Measurements from ENCODE around the gene MPV17L.
"Not testable (repeated sequence)": the region's sequence is repeated elsewhere in the genome, so short reads cannot be mapped to it uniquely, and the experiment has no call there.

Gene MPV17L

GRCh38 chr16:15395631-15396508, at the start of gene MPV17L:
Gene MPV17L (plus strand): TSS chr16:15395754. CDS start chr16:15395898, 144 bp downstream.
- FAIRE-seq: not testable (repeated sequence)

- FAIRE-seq: not testable (repeated sequence)
Observed at GRCh38 chr16:15348721-15349120, 46.8 kb upstream of the MPV17L start.

- not testable (repeated sequence) for FAIRE-seq
Observed at GRCh38 chr16:15351251-15351650, 44.3 kb upstream of the MPV17L start.

GRCh38 chr16:15351745-15352144, 43.8 kb upstream of the MPV17L start:
- not testable (repeated sequence) for FAIRE-seq

GRCh38 chr16:15352852-15353251, 42.7 kb upstream of the MPV17L start:
- FAIRE-seq: not testable (repeated sequence)

DNA sequence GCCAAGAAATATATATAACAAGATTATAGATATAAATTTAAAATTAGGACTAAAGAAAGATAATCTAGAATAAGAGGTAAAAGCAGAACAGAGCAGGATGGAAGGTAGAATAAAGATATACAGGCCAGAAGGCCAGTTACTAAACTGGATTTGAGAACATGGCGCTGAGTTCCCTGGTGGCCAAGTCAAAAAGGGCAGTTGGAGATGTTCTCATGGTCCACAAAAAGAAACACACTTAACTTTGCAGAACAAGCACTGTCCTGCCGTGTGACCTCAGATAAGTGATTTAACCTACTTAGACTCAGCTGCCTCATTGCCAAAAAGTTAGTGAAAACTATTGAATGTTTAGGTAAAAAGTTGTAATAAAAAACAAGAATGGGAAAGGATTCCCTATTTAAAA, 40.7 kb upstream of the MPV17L start:
- not testable (repeated sequence) for FAIRE-seq

DNA sequence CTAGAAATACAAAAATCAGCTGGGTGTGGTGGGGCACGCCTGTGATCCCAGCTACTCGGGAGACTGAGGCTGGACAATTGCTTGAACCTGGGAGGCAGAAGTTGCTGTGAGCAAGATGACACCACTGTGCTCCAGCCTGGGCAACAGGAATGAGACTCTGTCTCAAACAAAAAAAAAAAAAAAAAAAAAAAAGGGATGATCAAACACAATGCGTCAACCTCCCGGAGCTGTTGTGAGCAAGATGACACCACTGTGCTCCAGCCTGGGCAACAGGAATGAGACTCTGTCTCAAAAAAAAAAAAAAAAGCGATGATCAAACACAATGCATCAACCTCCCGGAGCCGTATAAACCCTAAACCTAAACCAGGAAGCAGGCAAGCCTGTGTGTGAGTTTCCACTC, 38.1 kb upstream of the MPV17L start:
- FAIRE-seq: not testable (repeated sequence)

DNA sequence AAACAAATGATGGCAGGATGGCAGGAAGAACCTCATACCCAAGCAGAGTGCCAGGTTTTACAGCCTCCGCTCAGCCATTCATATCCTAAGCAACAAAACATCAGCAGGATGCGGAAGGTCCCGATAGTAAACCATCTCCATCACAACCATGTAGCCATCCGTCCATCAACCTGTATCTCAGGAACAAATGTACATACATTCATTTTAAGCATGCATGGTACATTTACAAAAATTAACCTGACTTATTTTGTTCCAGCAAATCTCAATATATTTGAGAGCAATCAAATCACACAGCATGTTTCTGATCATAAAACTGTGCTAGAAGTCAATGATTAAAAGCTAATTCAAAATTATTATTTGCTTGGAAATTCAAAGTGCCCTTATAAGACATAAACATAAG, 17.4 kb upstream of the MPV17L start, which contains the start of gene NPIPA5:
Gene NPIPA5 (minus strand): TSS at position 101 of the 400 bp plus-strand sequence. CDS start 0 bp downstream, at position 101.
- not testable (repeated sequence) for FAIRE-seq

DNA sequence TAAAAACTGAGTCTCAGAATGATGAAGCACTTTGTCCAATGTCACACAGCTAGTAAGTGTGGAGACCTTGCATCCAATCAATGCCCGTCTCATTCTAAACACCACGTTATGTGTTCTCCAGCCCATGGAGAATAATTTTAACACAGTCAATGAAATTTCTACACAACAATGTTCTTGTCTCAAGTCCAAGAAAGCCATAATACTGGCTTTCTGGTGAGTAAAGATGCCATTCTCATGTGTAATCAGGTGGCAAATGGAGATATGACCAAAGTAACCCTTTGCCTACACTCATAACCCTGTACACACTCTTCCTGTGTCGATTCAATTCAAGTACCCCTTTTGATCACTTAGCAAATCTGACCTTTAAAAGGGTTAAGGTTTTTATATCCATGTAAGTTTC, 12.7 kb upstream of the MPV17L start:
- not testable (repeated sequence) for FAIRE-seq

- FAIRE-seq: not testable (repeated sequence)
Observed at GRCh38 chr16:15388060-15388459, 7.5 kb upstream of the MPV17L start.

- FAIRE-seq: not testable (repeated sequence)
Observed at GRCh38 chr16:15389916-15390315, 5.6 kb upstream of the MPV17L start.

DNA sequence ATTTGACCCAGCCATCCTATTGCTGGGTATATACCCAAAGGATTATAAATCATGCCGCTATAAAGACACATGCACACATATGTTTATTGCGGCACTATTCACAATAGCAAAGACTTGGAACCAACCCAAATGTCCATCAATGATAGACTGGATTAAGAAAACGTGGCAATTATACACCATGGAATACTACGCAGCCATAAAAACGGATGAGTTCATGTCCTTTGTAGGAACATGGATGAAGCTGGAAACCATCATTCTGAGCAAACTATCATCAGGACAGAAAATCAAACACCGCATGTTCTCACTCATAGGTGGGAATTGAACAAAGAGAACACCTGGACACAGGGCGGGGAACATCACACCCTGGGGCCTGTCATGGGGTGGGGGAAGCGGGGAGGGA, 2.5 kb upstream of the MPV17L start:
- not testable (repeated sequence) for FAIRE-seq

- FAIRE-seq: not testable (repeated sequence)
Observed at GRCh38 chr16:15396509-15396829, 915 bp downstream of the MPV17L start.

DNA sequence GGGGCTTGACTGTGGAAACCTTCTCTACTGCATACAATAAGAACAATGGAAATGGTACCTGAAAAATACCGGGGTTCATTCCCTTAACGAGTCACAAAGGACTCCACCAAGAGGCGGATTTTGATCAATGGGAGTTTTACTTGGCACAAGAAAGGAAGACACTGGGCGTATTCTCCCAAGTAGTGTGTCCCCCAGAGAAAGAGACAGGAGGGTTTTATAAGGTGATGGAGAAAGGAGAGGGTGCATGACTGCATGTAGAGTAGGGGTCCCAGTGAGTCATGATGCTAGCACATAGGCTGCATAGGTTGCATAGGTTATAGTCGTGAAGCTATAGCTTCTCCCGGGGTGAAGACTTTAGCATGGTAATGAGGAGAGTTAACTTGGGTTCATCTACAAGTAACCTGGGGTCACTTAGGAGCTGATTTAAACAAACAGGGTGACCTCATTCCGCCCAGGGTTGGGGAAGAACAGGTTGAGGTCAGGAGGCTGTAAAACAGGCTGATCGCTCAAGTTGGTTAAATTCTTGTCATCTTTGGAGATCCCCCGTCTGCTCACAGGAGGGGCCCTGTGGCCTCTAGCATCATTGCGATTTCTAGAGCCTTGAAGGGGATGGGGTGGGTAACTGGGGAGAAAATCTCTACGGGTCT, 1.5 kb downstream of the MPV17L start:
- FAIRE-seq: no peak

DNA sequence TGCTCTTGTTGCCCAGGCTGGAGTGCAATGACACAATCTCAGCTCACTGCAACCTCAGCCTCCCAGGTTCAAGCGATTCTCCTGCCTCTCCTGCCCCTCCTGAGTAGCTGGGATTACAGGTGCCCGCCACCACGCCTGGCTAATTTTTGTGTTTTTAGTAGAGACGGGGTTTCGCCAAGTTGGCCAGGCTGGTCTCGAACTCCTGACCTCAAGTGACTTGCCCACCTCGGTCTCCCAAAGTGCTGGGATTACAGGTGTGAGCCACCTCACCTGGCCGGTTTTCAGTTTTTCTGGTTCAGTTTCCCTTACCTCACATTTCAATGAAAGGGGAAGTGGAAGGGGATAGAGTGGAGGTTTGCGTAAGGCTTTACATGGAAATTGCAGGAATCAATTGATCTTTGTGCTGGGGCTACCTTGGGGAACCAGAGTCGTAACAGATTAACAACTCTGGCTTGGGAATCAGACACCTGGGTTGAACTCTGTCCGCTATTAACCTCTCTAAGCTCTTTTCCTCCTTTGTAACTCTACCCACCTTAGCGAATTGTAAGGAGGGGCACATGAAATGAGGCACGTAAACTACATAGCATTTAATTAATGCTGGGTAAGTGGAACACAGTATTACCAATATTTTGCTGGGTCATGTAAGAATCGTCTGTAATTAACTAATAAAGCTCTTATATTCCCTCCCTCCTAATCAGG, 3.2 kb downstream of the MPV17L start:
- FAIRE-seq: no peak

DNA sequence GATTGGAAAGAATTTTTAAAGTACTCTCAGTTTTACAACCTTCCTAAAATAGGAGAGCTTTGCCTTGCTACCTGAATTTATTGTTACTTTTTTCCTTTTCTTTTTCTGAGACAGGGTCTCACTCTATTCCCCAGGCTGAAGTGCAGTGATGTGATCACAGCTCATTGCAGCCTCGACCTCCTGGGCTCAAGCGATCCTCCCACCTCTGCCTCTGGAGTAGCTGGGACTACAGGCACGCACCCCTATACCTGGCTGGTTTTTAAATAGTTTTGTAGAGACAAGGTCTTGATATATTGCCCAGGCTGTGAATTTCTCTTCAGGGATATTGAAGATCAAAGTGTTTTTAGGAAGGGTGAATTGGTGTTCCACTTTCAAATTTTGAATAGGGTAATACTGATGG, 3.8 kb downstream of the MPV17L start:
- FAIRE-seq: no peak

DNA sequence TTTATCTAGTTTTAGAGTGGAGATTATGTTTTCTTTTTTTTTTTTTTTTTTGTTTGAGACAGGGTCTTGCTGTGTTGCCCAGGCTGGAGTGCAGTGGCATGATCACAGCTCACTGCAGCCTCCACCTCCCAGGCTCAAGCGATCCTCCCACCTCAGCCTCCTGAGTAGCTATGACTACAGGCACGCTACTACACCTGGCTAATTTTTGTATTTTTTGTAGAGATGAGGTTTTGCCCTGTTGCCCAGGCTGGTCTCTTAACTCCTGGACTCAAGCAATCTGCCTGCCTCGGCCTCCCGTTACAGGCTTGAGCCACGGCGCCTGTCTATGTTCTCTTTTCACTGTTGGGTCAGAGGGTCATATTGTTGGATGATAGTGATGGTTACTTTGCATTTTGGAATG, 4.8 kb downstream of the MPV17L start:
- not testable (repeated sequence) for FAIRE-seq

GRCh38 chr16:15401972-15402371, 6.4 kb downstream of the MPV17L start:
- no peak for FAIRE-seq

DNA sequence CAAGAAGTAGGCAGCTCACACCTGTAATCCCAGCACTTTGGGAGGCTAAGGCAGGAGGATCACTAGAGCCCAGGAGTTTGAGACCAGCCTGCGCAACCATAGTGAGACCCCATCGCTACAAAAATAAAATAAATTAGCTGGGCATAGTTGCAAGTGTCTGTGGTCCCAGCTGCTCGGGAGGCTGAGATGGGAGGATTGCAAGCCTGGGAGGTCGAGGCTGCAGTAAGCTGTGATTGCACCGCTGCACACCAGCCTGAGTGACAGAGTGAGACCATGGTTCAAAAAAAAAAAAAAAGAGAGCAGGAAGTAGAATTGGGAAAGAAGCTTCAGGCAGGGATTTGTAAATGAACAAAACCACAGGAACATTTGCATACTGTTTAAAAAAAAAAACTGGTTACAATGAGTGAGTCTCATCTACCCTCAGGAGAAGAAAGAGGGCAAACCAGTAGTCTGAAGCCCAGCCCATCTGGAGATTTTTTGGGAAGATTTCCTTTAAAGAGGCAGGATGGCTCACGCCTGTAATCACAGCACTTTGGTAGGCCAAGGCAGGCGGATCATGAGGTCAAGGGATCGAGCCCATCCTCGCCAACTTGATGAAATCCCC, 7.9 kb downstream of the MPV17L start:
- FAIRE-seq: no peak

DNA sequence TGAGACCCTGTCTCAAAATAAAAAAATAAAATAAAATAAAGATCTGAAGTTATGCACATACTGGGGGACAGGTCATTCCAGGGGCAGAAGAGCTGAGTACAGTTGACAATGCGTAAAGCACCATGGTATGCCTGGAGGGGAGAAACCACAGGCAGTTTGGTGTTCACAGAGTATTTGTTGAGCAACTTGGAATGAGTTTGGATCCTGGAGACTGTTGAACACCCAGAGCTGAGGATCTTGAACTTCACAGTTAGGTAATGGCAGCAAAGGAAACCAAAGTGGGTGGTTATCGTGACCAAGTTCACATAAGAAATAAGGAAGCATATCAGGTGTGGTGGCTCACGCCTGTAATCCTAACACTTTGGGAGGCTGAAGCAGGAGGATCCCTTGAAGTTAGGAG, 8.5 kb downstream of the MPV17L start:
- FAIRE-seq: not testable (repeated sequence)

DNA sequence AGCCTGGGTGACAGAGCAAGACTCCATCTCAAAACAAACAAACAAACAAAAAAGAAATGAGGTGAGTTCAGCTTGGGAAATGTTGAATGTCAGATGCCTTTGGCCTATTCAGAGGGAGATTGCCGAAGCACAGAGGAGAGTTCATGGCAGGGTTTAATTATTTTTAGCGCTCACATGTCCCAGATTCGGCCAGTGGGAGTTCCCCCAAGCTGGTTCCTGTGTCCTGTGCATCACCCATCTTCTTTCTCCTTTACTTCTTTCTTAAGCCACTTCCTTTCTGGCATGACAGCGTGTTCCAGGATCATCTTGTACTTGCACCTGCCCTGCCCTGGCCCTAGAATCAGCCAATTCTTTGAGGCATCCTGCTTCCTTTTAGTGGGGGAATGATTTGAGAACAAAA, 9.2 kb downstream of the MPV17L start:
- FAIRE-seq: no peak

DNA sequence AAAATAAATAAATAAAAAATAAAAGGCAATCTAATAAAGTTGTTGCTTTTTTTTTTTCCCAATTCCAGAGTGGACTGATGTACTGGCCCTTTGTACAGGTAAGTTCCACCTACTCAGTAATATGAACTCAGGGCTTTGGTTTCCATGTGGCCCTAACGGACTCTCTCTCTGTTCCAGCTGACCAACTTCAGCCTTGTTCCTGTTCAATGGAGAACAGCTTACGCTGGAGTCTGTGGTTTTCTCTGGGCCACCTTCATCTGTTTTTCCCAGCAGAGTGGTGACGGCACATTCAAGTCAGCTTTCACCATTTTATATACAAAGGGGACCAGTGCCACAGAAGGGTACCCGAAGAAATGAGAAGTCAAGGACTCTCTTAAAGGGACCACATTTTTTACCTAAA, 12.2 kb downstream of the MPV17L start:
- FAIRE-seq: not testable (repeated sequence)

DNA sequence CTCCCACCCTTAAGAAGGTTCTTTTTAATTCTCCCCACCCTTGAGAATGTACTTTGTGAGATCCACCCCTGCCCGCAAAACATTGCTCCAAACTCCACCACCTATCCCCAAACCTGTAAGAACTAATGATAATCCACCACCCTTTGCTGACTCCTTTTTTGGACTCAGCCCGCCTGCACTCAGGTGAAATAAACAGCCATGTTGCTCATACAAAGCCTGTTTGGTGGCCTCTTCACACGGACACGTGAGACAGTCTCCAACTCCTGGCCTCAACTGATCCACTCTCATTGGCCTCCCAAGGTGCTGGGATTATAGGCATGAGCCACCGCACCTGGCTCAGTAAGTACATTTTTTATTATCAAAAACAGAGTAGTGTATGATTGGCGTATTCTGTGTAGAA, 13.9 kb downstream of the MPV17L start:
- not testable (repeated sequence) for FAIRE-seq
